GM18951 (cell line): ENCODE measurements around the gene BRINP1.

Experiments used
- POLR2A ChIP-seq: IDR thresholded peaks from 4 replicates; pipeline ENCODE4 v1.6.1; 2011; ENCODE audit warnings: mild to moderate bottlenecking; ENCODE audit not compliant: insufficient read length, insufficient read depth; ENCODE audit errors: extremely low read depth
- in situ Hi-C: fragments of 300-500 bp; cut with MboI; formaldehyde crosslinking; loops from one replicate; pipeline ENCODE4 v1.12.0; 2022; ENCODE audit warnings: low sequenced_read_pairs, mixed read lengths, inconsistent platforms; ENCODE audit not compliant: unreplicated experiment

BRINP1 gene, protein sequence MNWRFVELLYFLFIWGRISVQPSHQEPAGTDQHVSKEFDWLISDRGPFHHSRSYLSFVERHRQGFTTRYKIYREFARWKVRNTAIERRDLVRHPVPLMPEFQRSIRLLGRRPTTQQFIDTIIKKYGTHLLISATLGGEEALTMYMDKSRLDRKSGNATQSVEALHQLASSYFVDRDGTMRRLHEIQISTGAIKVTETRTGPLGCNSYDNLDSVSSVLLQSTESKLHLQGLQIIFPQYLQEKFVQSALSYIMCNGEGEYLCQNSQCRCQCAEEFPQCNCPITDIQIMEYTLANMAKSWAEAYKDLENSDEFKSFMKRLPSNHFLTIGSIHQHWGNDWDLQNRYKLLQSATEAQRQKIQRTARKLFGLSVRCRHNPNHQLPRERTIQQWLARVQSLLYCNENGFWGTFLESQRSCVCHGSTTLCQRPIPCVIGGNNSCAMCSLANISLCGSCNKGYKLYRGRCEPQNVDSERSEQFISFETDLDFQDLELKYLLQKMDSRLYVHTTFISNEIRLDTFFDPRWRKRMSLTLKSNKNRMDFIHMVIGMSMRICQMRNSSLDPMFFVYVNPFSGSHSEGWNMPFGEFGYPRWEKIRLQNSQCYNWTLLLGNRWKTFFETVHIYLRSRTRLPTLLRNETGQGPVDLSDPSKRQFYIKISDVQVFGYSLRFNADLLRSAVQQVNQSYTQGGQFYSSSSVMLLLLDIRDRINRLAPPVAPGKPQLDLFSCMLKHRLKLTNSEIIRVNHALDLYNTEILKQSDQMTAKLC

DNA sequence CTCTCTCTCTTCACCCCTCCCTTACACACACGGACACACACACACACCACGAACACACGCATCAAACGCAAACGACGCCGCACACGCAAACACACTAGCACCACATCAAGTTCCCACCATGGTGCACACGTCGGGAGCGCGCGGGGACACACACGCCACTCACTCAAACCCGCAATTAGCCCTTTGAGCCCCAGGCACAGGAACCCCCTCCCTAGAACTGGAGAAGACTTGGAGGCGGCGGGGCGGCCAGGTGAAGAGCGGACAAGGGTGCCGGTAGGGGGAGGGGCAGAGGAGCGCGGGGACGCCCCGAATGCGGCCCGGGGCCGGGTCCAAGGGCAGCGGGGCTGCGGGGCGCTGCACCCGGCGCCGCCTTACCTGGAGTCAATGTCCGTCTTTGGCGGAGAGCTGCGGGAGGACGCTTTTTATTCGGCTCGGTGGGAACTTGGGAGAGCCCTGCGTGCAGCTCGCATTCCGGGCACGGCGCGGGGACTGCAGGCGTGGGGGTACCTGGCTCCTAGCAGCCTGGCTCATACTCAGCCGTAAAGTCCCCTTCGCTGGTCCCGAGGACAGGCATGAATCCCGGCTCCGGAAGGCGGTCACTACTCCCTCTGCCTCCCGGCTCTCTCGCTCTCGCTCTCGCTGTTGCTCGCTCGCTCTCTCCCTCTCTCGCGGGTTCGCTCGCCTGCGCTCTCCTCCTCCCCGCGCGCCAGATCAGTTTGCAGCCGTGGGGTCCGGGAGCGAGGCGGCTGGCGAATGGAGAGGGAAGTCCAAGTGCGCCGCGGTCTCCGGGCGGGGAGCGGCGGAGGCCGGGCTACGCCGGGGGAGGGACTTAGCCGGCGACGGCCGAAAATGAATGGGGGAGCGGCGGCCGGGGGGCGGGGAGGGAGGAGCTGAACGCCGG is at the start of gene BRINP1:
BRINP1 (minus strand) TSS at position 755 of the 901 bp plus-strand sequence. CDS start 56,080 bp downstream, outside the sequence.
- in situ Hi-C loops = no loop called here
- TF ChIP-seq POLR2A = no peak

DNA sequence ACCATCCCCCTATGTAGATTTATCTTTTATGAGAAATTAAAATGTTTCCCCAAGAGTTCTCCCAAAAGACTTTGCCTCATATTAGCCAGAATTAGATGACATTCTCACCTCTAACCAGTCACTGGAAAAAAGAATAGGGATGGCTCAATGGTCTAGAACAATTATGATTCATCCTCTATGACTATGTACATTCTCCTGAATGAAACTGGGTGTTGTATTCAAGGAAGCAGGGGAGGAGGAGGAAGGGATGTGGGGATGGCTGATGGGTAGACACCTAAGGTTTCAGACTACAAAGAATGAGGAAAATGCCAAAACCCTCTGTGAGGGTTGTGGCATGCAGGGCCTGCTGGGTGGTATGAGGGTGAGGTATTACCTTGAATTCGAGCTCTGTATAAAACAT is 49.5 kb upstream of the BRINP1 start:
- TF ChIP-seq POLR2A = no peak
- in situ Hi-C loops = no loop called here

GRCh38 chr9:119416793-119417192 is 47.6 kb upstream of the BRINP1 start:
- in situ Hi-C loops = no loop called here

DNA sequence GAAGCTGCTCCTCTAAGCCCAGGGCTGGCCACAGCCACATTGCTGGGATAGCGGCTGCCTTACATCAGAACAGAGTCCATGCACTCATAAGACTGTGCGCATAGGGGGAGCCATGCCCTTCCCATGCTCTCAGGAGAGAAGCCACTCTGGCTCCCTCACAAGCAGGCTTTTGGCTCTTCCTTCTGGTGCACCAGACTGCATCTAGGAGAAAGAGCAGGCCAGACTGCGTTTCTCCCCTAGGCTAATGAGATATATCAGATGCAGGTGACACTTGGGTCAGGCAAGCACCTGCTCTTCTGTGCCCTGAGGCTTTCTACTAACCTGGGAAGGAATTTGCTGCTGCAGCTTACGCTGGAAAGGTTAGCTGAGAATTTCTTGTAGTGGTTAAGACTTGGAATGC is 43.2 kb upstream of the BRINP1 start:
- TF ChIP-seq POLR2A = no peak
- in situ Hi-C loops = no loop called here

More at GRCh38 chr9:119416793-119417192, 47.6 kb upstream of the BRINP1 start:
- no peak for TF ChIP-seq POLR2A

GRCh38 chr9:119409552-119409951 is 40.3 kb upstream of the BRINP1 start:
- TF ChIP-seq POLR2A = no peak
- in situ Hi-C loops = loop anchor here (10.0 kb wide), 1 partner anchor 295 kb away; no protein-coding TSS in a partner anchor

DNA sequence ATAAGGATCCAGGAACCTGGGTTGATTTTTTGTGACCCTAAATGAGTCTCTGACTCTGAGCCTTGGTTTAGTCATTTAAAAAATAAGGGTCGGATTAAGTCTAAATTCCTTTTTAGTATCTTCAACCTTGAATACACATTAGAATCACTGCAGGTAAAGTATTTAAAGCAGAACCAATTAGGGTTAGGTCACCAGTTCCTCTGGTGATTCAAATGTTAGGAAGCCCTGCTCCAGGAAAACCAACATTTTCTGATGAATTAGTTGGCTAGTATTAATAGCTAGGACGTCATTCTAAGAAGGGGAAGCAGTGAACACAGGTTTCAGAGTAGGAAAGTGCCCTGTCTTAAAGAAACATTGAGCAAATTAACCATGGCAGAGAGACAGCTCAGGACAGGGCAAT is 31.4 kb upstream of the BRINP1 start:
- no peak for TF ChIP-seq POLR2A
- in situ Hi-C loops = loop anchor here (10.0 kb wide), 1 partner anchor 304 kb away; no protein-coding TSS in a partner anchor

DNA sequence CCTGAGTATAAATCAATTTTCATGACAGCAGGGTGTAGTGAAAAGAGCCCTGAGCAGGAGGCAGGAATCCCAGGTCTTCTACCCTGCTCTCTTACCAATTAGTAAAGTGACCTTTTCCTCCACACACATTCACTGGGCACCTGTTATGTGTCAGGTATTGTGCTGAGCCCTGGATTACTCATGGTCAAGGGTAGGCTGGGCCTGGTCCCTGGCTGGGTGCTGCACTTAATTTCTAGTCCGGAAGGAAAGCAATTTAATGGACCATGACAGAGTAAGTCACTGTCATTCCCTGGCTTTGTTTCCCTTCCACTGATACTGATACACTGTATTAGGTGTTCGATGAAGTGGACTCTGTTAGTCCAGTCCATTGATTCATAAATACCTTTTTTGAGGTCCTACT is 29.1 kb upstream of the BRINP1 start:
- no peak for TF ChIP-seq POLR2A
- in situ Hi-C loops = no loop called here

- TF ChIP-seq POLR2A = no peak
- in situ Hi-C loops = no loop called here
These were observed 22.6 kb upstream of the BRINP1 start for GRCh38 chr9:119391878-119392277.

DNA sequence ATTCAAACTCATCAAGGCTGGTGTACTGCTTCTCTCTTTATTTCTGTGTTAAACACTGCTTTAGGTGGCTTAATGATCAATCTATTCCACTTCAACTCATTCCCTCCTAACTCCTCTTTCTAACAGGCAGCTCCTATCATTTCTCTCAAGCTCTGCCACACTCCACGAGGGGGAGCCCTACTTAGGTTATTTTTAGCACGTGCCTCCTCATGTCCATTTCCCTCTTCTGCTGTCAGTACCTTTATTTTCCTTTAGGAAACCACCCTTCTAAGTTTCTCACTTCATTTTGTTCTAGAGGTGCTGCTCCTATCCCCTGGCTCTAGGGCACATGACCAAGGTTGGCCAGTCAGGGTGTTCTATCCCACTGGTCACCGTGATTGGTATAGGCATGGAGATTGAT is 6.7 kb upstream of the BRINP1 start:
- in situ Hi-C loops = no loop called here
- TF ChIP-seq POLR2A = no peak

DNA sequence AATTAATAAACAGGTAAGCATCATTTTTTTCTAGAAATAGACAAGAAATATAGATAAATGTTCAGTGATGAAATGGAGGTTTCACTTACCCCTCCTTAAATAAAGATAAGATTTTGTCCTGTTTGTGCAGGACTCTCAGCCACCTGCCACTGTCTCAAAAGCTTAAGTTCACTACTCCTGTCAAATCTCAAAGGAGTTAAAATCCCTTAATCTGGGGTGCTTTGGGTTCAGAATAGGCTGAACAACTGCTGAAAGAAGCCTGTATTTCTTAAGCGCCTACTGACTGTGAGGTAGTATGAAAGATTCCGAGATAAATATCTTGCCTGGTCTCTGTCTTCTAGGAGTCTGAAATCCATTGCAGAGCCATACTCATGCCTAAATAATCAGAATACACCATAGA is 3.7 kb upstream of the BRINP1 start:
- no peak for TF ChIP-seq POLR2A
- in situ Hi-C loops = no loop called here

DNA sequence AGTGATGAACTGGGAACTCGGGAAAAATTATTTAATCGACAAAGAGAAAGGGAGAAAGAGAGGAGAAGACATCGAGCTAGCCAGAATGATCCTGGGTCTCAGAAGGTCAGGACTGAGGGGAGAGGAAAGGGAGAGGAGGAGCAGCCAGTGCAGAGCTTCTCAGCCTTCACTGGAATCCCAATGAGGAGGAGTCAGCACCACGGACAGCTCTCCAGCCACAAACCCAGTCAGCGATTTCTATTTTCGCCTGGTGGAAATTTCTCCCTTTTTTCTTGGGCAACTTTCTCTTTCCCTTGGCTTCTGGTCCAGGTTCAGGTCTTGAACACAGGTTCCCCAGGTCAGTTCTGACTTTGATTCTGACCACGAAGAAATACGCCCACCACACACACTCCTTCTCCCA is 1.6 kb upstream of the BRINP1 start:
- no peak for TF ChIP-seq POLR2A
- in situ Hi-C loops = no loop called here

DNA sequence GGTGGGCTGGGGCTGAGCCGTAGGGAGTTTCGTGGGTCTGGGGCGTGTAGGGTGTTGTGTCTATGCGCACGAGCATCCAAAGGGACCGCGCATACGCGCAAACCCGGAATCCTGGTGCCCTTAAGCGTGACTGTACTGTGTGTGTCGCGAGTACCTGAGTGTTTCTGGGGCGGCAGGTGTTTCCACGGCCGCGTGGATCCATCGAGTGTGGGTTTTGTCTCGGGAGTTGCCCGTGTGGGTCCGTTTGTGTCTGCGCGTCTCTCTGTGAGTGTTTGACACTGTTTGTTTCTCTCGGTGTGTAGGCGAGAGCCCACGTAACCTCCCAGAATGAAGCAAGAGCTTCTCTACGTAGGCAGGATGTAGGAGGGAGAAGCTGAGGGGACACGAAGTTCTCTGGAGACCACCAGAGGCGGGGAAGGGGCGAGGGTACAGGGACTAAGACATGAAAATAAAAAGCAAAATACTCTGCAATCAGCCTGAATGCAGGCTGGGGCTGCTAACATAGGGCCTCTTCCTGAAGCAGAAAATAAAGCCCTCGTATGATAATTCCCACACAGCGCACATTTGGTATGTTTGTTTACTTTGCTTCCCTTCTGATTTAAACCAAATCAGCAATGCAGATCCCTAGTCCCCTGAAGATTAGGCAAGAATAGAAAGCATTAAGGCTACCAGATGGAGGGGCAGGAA is 588 bp upstream of the BRINP1 start:
- in situ Hi-C loops = no loop called here
- no peak for TF ChIP-seq POLR2A
